ENCODE measurements around the gene VANGL2.
A peak's percentile ranks its signal among the peaks of the same experiment; 100 is the strongest.

VANGL2 gene

DNA sequence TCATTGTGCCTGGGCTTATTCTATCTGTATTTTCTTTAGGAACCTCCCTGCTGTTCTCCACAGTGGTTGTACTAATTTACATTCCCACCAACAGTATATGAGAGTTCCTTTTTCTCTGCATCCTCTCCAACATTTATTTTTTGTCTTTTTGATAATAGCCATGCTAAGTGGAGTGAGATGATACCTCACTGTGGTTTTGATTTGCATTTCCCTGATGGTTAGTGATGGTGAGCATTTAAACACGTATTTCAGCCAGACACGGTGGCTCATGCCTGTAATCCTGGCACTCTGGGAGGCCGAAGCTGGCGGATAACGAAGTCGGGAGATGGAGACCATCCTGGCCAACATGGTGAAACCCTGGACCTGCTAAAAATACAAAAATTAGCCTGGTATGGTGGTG, 64.8 kb downstream of the VANGL2 start:
- no peak for DNase-seq

DNA sequence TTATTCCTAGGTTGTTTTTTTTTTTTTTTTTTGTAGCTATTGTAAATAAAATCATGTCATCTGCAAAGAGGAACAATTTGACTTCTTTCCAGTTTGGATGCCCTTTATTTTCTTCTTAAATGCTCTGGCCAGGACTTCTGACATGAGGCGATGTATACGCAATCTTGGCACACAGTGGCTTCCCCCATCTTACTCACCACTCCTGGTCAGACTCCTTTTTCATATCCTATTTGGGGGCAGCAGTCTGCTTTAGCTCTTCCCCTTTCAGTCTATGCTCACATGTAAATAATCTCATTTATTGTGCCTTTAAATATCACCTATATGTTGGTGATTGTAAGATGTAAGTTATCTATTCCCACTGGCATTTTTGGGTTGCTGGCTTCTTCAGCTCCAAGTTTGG, 66.6 kb downstream of the VANGL2 start:
- no peak for DNase-seq

DNA sequence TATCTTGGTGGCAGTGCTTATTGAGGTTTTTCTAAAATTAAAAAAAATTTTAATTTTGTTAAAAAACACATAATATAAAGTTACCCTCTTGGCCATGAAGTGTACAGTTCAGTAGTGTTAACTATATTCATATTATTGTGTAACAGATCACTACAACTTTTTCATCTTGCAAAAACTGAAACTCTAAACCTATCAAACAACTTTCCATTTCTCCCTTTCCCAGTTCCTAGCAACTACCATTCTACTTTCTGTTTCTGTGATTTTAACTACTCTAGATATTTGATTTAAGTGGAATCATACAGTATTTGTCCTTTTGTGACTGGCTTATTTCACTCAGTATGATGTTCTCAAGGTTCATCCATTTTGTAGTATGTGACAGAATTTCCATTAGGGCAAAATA, 67.2 kb downstream of the VANGL2 start:
- no peak for DNase-seq

DNA sequence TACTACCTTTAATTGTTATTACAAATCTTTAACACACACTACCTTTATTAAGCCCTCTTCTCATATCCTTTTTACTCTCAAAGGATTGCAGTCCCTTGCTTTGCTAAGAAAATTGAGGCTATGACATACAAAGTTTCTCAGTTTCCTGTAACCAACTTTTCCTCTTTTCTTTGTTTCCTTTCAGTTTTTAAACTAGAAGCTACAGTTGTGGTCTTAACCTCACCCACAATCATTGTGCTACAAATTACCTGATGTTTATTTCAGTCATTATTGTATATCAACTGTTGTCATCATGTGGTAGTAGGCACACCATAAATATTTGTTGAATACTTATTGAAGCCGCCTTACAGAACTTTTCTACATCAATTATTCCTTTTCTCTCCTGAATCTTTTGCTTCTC, 70.9 kb downstream of the VANGL2 start:
- DNase-seq: peak in 1 of 2 donors; percentile 48

DNA sequence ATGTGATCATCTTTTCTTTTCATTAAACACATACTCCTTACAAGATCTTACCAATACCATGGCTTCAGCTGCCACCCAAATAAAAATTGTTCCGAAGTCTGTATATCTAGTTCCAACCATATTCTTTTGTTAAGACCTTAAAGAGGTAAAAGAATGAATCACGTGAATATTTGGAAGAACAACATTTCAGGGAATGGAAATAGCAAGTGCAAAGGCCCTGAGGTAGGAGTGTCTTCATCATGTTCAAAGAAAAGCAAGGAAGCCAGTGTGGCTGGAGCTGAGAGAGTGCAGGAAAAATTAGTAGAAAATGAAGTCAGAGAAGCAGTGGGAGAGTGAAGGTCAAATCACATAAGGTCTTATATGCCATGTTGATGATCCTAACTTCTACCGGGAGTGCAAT, 71.7 kb downstream of the VANGL2 start:
- DNase-seq: no peak

DNA sequence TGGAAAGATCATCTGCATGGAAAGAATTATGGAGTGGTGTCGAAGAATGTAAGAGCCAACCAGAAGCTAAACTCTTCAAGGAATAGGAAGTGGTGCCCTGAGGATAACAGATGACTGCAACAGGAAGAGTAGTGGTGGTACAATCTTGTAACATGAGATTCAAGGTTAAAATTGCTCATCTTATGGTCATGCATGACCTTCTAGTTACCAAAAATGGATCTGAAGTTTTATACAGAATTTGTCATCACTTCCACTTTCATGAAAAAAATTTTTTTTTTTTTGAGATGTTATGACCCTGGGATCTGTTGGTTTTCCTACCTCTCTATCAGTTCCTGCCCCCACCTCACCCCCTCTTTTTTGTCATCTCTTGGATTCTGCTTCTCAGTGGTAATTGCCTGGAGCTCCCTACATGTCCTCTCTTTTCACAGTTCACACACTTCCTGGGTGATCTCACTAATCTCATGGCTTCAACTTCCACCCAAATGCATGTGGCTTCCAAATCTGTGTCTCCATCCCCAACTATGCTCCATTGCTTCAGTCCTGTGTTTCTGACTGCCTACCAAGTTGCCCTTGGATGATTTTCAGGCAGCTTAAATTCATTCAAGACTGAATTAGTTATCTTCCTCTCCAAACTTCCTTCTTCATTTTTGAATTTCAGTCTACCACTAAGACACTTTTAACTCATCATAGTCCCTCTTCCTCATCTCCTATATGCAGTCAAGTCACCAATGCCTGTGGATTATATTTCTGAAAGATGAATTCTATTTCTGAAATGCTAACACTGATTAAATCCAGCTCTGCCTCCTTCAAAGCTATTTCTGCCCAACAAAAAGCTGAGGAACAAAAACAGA, 74.3 kb downstream of the VANGL2 start:
- no peak for DNase-seq
